Brain microvascular endothelial cell (primary cell): ENCODE data around the gene TSEN34.
"Not testable (repeated sequence)": the region's sequence is repeated elsewhere in the genome, so short reads cannot be mapped to it uniquely, and the experiment has no call there.

Experiments used
- DNase-seq: peaks from one replicate; pipeline ENCODE4 v3.0.0-alpha.2; 2020
- H3K27ac ChIP-seq: fragments of 250-450 bp; sonication (Bioruptor Pico); 2 replicates; pipeline ENCODE4 v1.5.1; 2020; ENCODE audit warnings: mild to moderate bottlenecking, moderate library complexity
- H3K27me3 ChIP-seq: fragments of 250-450 bp; sonication (Bioruptor Pico); replicated peaks from 2 replicates; pipeline ENCODE4 v1.5.1; 2020; ENCODE audit warnings: mild to moderate bottlenecking
- H3K36me3 ChIP-seq: fragments of 250-450 bp; sonication (Bioruptor Pico); replicated peaks from 2 replicates; pipeline ENCODE4 v1.5.1; 2020; ENCODE audit warnings: mild to moderate bottlenecking
- H3K4me3 ChIP-seq: 2 replicates; pipeline ENCODE4 v1.5.1; 2011; ENCODE audit warnings: low read depth, mild to moderate bottlenecking, control low read depth, low read length, moderate library complexity
- CTCF ChIP-seq: IDR thresholded peaks from 2 replicates; pipeline ENCODE4 v1.5.1; 2011; ENCODE audit warnings: low read depth, mild to moderate bottlenecking, moderate library complexity, low read length, control low read depth, inconsistent platforms; ENCODE audit errors: missing control alignments
- in situ Hi-C: cut with HindIII; loops from 2 replicates; pipeline ENCODE4 v1.10.0; 2017; ENCODE audit warnings: low sequenced_read_pairs, low pct_ligation_motif_present

Gene TSEN34

GRCh38 chr19:54211235-54211634, 20.1 kb downstream of the TSEN34 start:
- Histone ChIP-seq H3K27ac (no peak overlapping the region), H3K4me3 (no peak overlapping the region)

GRCh38 chr19:54214217-54214616, 23.1 kb downstream of the TSEN34 start:
- in situ Hi-C loops, H3K36me3 ChIP-seq, DNase-seq, H3K4me3 ChIP-seq, H3K27ac ChIP-seq, H3K27me3 ChIP-seq: not testable (repeated sequence)

More at GRCh38 chr19:54211235-54211634, 20.1 kb downstream of the TSEN34 start:
- Histone ChIP-seq H3K36me3 (peaks cover 25% of the 10 kb centered on the region), H3K27me3 (no peaks in the 10 kb centered on the region)
- DNase-seq, result no peak
- in situ Hi-C loops, result no loop called here
- TF ChIP-seq CTCF, result no peak

- H3K27ac ChIP-seq, DNase-seq, H3K4me3 ChIP-seq, in situ Hi-C loops, H3K36me3 ChIP-seq, H3K27me3 ChIP-seq: not testable (repeated sequence)
Observed at GRCh38 chr19:54214734-54215133, 23.6 kb downstream of the TSEN34 start.

- in situ Hi-C loops, result no loop called here
- DNase-seq, result no peak
- TF ChIP-seq CTCF, result no peak
- H3K27me3 ChIP-seq, result no peaks in the 10 kb centered on the region
- no peak overlapping the region for H3K27ac ChIP-seq
- no peak overlapping the region for H3K4me3 ChIP-seq
- H3K36me3 ChIP-seq, result no peaks in the 10 kb centered on the region
Observed at GRCh38 chr19:54216869-54217268, 25.8 kb downstream of the TSEN34 start.

DNA sequence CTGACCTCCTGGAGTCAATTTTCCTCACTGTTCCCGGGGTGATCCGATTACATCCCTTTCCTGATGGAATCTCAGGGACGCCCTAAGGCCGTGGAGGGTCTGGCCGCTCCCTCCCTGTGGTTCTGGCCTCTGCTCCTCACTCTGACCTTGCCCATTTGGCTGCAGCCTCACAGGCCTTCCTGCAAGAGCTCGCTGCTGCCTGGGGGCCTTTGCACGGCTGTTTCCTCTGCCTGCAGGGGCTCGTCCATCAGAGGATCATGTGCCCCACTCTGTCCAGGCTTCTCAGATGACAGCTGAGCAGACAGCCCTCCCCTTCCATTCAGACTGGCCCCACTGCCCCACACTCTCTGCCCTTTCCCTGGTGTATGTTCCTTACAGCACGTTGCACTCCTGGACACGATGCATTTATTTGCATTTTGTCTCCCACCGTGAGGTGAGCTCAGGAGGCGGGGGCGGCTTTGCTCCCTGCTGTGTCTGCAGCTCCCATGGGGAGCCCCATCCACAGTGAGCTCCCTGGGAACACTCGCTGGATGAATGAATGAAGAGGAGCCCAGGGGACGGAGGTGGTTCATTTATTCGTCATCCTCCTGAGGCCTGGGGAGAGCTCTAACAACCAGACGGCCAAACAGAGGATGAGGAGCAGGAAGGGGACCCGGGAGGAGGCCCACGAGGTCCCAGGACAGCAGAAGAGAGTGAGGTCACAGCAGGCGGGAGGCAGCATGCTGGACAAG, 26.6 kb downstream of the TSEN34 start:
- DNase-seq, H3K27me3 ChIP-seq, H3K4me3 ChIP-seq, H3K36me3 ChIP-seq, H3K27ac ChIP-seq, in situ Hi-C loops: not testable (repeated sequence)

DNA sequence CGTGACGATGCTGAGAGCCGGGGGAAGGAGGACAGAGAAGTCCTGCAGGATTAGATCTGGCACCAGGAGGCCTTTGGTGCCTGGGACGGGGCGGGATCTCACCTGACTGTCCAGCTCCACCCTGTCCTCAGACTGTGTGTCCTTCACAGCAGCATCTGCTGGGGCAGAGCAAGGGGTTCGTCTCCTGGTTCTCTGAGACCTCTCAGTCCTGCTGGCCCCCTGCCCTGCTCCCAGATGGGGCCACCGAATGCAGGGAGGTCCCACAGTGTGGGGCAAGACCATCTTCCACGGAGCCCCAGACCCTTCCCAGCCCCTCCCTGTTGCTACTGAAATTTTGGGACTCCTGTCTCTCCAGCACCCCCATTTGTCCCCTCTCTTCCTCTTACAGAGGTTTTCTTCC, 27.2 kb downstream of the TSEN34 start:
- in situ Hi-C loops, result no loop called here
- TF ChIP-seq CTCF, result no peak
- Histone ChIP-seq H3K27ac (no peak overlapping the region), H3K27me3 (no peaks in the 10 kb centered on the region), H3K4me3 (no peak overlapping the region), H3K36me3 (no peaks in the 10 kb centered on the region)
- no peak for DNase-seq

GRCh38 chr19:54218960-54219661, 28.0 kb downstream of the TSEN34 start:
- Histone ChIP-seq H3K27ac (no peak overlapping the region), H3K27me3 (no peaks in the 10 kb centered on the region), H3K4me3 (no peak overlapping the region), H3K36me3 (no peaks in the 10 kb centered on the region)
- DNase-seq, result no peak
- no peak for TF ChIP-seq CTCF
- in situ Hi-C loops, result no loop called here

- H3K27me3 ChIP-seq, H3K36me3 ChIP-seq, H3K27ac ChIP-seq, H3K4me3 ChIP-seq, DNase-seq, in situ Hi-C loops: not testable (repeated sequence)
Observed at GRCh38 chr19:54219702-54220101, 28.6 kb downstream of the TSEN34 start.

DNA sequence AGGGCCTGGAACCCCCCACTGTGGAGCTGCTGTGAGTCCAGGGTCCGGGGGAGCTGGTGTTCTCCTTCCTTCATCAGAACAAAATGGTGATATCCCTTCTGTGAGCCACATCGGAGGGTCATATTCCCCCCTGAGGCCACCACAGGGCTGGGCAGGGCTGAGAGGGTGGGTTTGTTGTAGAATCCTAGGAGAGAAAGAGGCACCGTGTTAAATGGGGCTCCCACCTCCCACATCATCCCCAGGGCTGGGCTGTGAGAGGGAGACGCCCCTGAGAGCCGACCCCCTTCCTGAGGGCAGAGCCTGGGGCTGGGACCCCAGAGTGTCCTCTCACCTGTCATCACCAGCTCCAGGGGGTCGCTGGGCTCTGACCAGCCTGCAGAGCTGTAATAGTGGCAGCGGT, 30.8 kb downstream of the TSEN34 start:
- H3K36me3 ChIP-seq, H3K4me3 ChIP-seq, H3K27me3 ChIP-seq, H3K27ac ChIP-seq, DNase-seq, in situ Hi-C loops: not testable (repeated sequence)

DNA sequence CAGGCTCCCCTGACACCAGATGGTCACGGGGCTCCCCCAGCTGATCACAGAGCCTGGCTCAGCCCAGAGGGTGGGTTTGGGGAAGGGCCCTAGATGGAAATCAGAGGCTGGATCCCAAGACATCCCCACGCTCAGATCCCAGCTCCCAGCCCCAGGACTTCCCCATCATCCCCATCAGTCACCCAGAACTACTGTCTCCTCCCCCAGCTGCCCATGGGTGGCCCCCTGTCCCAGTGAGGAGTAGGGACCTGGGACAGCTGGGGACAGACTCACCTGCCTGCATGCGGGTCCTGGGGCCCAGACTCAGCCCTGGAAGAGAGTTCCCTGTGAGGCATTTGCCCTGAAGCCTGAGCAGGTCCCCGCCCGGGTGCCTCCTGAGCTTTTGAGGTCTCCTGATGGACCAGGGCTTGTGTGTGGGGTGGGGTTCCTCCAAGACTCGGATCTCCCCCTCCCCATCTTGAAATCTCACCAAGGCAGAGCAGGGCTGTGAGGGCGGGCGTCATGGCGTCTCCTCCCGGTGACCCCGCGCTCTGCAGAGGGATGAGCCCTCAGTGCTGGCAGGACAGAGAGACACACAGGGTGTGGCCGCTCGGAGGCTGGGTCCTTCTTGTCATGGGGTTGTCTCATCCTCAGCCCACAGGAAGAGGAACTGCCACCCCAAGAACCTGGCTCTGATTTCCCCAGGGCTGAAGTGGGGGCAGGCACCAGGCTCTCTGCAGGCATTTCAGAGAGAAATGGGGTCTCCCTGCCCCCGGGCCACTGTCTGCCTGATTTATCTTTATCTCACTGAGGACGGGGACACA, 31.6 kb downstream of the TSEN34 start, which contains the start of gene LILRB3:
Gene LILRB3, minus strand, starts transcription at position 534 of the 803 bp plus-strand sequence. Its CDS starts 31 bp downstream, at position 503.
- H3K36me3 ChIP-seq, H3K27ac ChIP-seq, DNase-seq, H3K4me3 ChIP-seq, in situ Hi-C loops, H3K27me3 ChIP-seq: not testable (repeated sequence)
